SK-N-SH treated with all-trans-retinoic acid at 6 μM for 48 hours (cell line): ENCODE data around the gene PCLAF.
"Not testable (repeated sequence)": the region's sequence is repeated elsewhere in the genome, so short reads cannot be mapped to it uniquely, and the experiment has no call there.

ENCODE experiments used
- ATAC-seq: fragments of 200-7000 bp; cut with Tn5 transposase; 3 replicates; pipeline ENCODE4 v1.9.1; 2020; ENCODE audit warnings: mild to moderate bottlenecking, moderate library complexity
- ARNTL ChIP-seq: fragments of 450-650 bp; formaldehyde crosslinking; IDR thresholded peaks from 2 replicates; pipeline ENCODE4 v1.5.0; 2020; ENCODE audit warnings: low read depth, mild to moderate bottlenecking, moderate library complexity, borderline replicate concordance
- BACH2 ChIP-seq: fragments of 250-450 bp; sonication (Bioruptor Pico); IDR thresholded peaks from 2 replicates; pipeline ENCODE4 v1.9.0; 2021; ENCODE audit warnings: mild to moderate bottlenecking, borderline replicate concordance
- CREB5 ChIP-seq: fragments of 250-450 bp; sonication (Bioruptor Pico); IDR thresholded peaks from 2 replicates; pipeline ENCODE4 v1.5.1; 2020; ENCODE audit warnings: low read depth, mild to moderate bottlenecking, moderate library complexity
- CSDC2 ChIP-seq: fragments of 250-450 bp; sonication (Bioruptor Pico); IDR thresholded peaks from 2 replicates; pipeline ENCODE4 v1.5.0; 2020; ENCODE audit warnings: mild to moderate bottlenecking, moderate library complexity
- ESRRG ChIP-seq: fragments of 250-450 bp; sonication (Bioruptor Pico); IDR thresholded peaks from 2 replicates; pipeline ENCODE4 v1.6.1; 2021; ENCODE audit warnings: mild to moderate bottlenecking
- GLIS3 ChIP-seq: fragments of 250-450 bp; sonication (Bioruptor Pico); IDR thresholded peaks from 2 replicates; pipeline ENCODE4 v1.5.0; 2020; ENCODE audit warnings: mild to moderate bottlenecking, moderate library complexity
- ISL1 ChIP-seq: fragments of 250-450 bp; sonication (Bioruptor Pico); IDR thresholded peaks from 2 replicates; pipeline ENCODE4 v2.1.2; 2022; ENCODE audit warnings: mild to moderate bottlenecking, moderate library complexity
- OSR1 ChIP-seq: fragments of 250-450 bp; sonication (Bioruptor Pico); IDR thresholded peaks from 2 replicates; pipeline ENCODE4 v1.8.0; 2022; ENCODE audit warnings: moderate library complexity, mild to moderate bottlenecking, inconsistent platforms
- PPARA ChIP-seq: fragments of 250-450 bp; sonication (Bioruptor Pico); IDR thresholded peaks from 2 replicates; pipeline ENCODE4 v1.5.0; 2020; ENCODE audit warnings: mild to moderate bottlenecking, borderline replicate concordance
- RARB ChIP-seq: fragments of 250-450 bp; sonication (Bioruptor Pico); IDR thresholded peaks from 2 replicates; pipeline ENCODE4 v1.8.0; 2021; ENCODE audit warnings: mild to moderate bottlenecking, moderate library complexity
- SNAI2 ChIP-seq: fragments of 250-450 bp; sonication (Bioruptor Pico); IDR thresholded peaks from 2 replicates; pipeline ENCODE4 v1.5.0; 2020; ENCODE audit warnings: mild to moderate bottlenecking, moderate library complexity
- TCF4 ChIP-seq: fragments of 250-450 bp; sonication (Bioruptor Pico); IDR thresholded peaks from 2 replicates; pipeline ENCODE4 v1.8.0; 2021; ENCODE audit warnings: mild to moderate bottlenecking, moderate library complexity, borderline replicate concordance
- TOX ChIP-seq: fragments of 250-450 bp; sonication (Bioruptor Pico); IDR thresholded peaks from 2 replicates; pipeline ENCODE4 v1.8.0; 2021; ENCODE audit warnings: mild to moderate bottlenecking, moderate library complexity, borderline replicate concordance
- ZC3H10 ChIP-seq: fragments of 250-450 bp; sonication (Bioruptor Pico); IDR thresholded peaks from 2 replicates; pipeline ENCODE4 v1.5.1; 2021; ENCODE audit warnings: mild to moderate bottlenecking, moderate library complexity
- ZFP3 ChIP-seq: fragments of 250-450 bp; sonication (Bioruptor Pico); IDR thresholded peaks from 2 replicates; pipeline ENCODE4 v1.5.0; 2020; ENCODE audit warnings: mild to moderate bottlenecking, moderate library complexity
- ZFP30 ChIP-seq: fragments of 450-650 bp; formaldehyde crosslinking; IDR thresholded peaks from 2 replicates; pipeline ENCODE4 v1.5.0; 2022; ENCODE audit warnings: mild to moderate bottlenecking, moderate library complexity
- ZNF565 ChIP-seq: fragments of 450-650 bp; formaldehyde crosslinking; conservative IDR thresholded peaks from 2 replicates; pipeline ENCODE4 v1.5.0; 2020; ENCODE audit warnings: low read depth, mild to moderate bottlenecking, moderate library complexity
- ZNF70 ChIP-seq: fragments of 450-650 bp; formaldehyde crosslinking; IDR thresholded peaks from 2 replicates; pipeline ENCODE4 v1.5.0; 2020; ENCODE audit warnings: mild to moderate bottlenecking, moderate library complexity
- ZNF8 ChIP-seq: fragments of 450-650 bp; formaldehyde crosslinking; IDR thresholded peaks from 2 replicates; pipeline ENCODE4 v1.5.0; 2020; ENCODE audit warnings: mild to moderate bottlenecking, moderate library complexity
- TF ChIP-seq, protein P1 (sequence below): fragments of 250-450 bp; sonication (Bioruptor Pico); IDR thresholded peaks from 2 replicates; pipeline ENCODE4 v1.5.1; 2021; ENCODE audit warnings: mild to moderate bottlenecking, moderate library complexity
- TF ChIP-seq, protein P2 (sequence below): fragments of 250-450 bp; sonication (Bioruptor Pico); IDR thresholded peaks from 2 replicates; pipeline ENCODE4 v1.8.0; 2020; ENCODE audit warnings: mild to moderate bottlenecking, moderate library complexity, borderline replicate concordance
- TF ChIP-seq, protein P3 (sequence below): fragments of 250-450 bp; sonication (Bioruptor Pico); IDR thresholded peaks from 2 replicates; pipeline ENCODE4 v1.8.0; 2021; ENCODE audit warnings: low read depth, mild to moderate bottlenecking, moderate library complexity, borderline replicate concordance
- TF ChIP-seq, protein P4 (sequence below): fragments of 250-450 bp; sonication (Bioruptor Pico); IDR thresholded peaks from 2 replicates; pipeline ENCODE4 v1.5.0; 2020; ENCODE audit warnings: mild to moderate bottlenecking, moderate library complexity

Gene PCLAF

GRCh38 chr15:64396789-64397188, 15.5 kb upstream of the PCLAF start (continued):
- TF ChIP-seq ZFP30, result no peak
- TF ChIP-seq SNAI2, result no peak
- TF ChIP-seq CSDC2 (CRISPR knock-in tag), result no peak
- no peak for TF ChIP-seq RARB
- TF ChIP-seq, all 23 proteins: peak for 0

DNA sequence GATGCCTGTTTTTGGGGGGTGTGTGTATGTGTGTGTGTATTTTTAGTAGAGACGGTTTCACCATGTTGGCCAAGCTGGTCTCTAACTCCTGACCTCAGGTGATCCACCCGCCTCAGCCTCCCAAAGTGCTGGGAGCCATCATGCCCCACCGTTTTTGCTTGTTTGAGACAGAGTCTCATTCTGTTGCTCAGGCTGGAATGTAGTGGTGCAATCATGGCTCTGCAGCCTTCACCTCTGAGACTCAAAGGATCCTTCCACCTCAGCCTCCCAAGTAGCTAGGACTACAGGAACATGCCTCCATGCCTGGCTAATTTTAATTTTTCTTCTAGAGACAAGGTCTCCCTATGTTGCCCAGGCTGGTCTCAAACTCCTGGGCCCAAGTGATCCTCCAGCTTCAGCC, 11.2 kb upstream of the PCLAF start:
- ATAC-seq, result not testable (repeated sequence)

DNA sequence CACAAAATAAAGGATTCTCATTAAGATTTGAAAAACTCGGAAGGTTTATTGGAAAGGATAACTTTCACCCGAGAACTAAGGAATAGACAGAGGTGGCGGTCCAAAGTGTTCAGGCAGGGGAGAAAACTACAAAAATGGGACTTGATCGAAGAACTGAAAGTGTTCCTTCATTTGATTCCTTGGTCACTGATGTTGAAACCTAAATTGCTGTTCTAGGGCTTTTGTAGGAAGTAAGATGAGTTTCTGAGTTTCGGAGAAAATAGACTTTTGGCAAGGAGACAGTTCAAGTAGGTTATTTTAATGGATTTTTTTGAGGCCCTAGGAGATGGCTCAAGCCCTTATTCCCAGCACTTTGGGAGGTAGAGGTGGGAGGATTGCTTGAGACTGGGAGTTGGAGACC, 7.8 kb upstream of the PCLAF start:
- no peak for ATAC-seq
- TF ChIP-seq ZNF70, result no peak
- TF ChIP-seq, protein P1, sequence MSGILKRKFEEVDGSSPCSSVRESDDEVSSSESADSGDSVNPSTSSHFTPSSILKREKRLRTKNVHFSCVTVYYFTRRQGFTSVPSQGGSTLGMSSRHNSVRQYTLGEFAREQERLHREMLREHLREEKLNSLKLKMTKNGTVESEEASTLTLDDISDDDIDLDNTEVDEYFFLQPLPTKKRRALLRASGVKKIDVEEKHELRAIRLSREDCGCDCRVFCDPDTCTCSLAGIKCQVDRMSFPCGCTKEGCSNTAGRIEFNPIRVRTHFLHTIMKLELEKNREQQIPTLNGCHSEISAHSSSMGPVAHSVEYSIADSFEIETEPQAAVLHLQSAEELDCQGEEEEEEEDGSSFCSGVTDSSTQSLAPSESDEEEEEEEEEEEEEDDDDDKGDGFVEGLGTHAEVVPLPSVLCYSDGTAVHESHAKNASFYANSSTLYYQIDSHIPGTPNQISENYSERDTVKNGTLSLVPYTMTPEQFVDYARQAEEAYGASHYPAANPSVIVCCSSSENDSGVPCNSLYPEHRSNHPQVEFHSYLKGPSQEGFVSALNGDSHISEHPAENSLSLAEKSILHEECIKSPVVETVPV (CRISPR knock-in tag), result no peak
- no peak for TF ChIP-seq ISL1
- TF ChIP-seq CSDC2 (CRISPR knock-in tag), result no peak
- TF ChIP-seq, protein P2, sequence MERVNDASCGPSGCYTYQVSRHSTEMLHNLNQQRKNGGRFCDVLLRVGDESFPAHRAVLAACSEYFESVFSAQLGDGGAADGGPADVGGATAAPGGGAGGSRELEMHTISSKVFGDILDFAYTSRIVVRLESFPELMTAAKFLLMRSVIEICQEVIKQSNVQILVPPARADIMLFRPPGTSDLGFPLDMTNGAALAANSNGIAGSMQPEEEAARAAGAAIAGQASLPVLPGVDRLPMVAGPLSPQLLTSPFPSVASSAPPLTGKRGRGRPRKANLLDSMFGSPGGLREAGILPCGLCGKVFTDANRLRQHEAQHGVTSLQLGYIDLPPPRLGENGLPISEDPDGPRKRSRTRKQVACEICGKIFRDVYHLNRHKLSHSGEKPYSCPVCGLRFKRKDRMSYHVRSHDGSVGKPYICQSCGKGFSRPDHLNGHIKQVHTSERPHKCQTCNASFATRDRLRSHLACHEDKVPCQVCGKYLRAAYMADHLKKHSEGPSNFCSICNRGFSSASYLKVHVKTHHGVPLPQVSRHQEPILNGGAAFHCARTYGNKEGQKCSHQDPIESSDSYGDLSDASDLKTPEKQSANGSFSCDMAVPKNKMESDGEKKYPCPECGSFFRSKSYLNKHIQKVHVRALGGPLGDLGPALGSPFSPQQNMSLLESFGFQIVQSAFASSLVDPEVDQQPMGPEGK, result no peak
- TF ChIP-seq ESRRG (CRISPR knock-in tag), result no peak

DNA sequence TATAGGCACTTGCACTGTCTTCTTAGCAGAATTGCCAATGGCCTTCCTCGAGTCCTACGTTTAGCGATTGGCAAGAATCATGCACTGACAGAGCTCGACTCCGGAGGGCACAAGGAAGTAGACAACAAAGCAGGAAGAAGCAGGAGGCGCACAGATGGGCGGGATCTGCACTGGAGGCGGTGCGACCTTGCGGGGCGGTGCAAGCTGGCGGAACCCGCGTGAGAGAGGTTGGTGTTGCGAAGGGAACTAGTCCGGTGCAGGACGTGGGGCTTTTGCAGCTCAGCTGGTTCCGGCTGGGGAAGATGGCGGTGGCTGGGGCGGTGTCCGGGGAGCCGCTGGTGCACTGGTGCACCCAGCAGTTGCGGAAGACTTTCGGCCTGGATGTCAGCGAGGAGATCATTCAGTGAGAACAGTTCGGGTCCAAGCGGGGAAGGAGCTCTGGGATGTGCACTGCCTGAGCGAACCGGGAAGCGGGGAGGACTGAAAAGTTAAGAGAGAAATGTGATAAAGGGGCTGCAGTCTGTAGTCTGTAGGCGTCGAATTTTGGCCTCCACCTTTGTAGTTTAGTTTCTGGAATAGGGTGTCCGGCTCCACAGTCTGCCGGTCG, 6.4 kb upstream of the PCLAF start, which contains the start of gene TRIP4:
Gene TRIP4 (plus strand): TSS at position 275 of the 607 bp plus-strand sequence. CDS start 28 bp downstream, at position 303.
- TF ChIP-seq PPARA (CRISPR knock-in tag) (no peak), ESRRG (CRISPR knock-in tag) (no peak), ZNF8 (CRISPR knock-in tag) (no peak), OSR1 (CRISPR knock-in tag) (no peak), ZFP30 (peak; percentile 23; the same call in 1 of the 2 replicates), CSDC2 (CRISPR knock-in tag) (no peak), CREB5 (CRISPR knock-in tag) (no peak), ARNTL (no peak), ZNF70 (no peak), ZFP3 (CRISPR knock-in tag) (peak; percentile 68), RARB (no peak), SNAI2 (no peak), ZC3H10 (CRISPR knock-in tag) (no peak), ZNF565 (CRISPR knock-in tag) (0 out of 2 replicates have a peak, but pooled peaks have one; percentile 12), GLIS3 (CRISPR knock-in tag) (no peak), TCF4 (CRISPR knock-in tag) (0 out of 2 replicates have a peak, but pooled peaks have one; percentile 41), BACH2 (CRISPR knock-in tag) (no peak), TOX (CRISPR knock-in tag) (no peak), ISL1 (no peak)
- TF ChIP-seq, protein P2, result no peak
- TF ChIP-seq, protein P3, sequence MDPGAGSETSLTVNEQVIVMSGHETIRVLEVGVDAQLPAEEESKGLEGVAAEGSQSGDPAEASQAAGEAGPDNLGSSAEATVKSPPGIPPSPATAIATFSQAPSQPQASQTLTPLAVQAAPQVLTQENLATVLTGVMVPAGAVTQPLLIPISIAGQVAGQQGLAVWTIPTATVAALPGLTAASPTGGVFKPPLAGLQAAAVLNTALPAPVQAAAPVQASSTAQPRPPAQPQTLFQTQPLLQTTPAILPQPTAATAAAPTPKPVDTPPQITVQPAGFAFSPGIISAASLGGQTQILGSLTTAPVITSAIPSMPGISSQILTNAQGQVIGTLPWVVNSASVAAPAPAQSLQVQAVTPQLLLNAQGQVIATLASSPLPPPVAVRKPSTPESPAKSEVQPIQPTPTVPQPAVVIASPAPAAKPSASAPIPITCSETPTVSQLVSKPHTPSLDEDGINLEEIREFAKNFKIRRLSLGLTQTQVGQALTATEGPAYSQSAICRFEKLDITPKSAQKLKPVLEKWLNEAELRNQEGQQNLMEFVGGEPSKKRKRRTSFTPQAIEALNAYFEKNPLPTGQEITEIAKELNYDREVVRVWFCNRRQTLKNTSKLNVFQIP (CRISPR knock-in tag), result no peak
- TF ChIP-seq, protein P1 (CRISPR knock-in tag), result no peak
- TF ChIP-seq, protein P4, sequence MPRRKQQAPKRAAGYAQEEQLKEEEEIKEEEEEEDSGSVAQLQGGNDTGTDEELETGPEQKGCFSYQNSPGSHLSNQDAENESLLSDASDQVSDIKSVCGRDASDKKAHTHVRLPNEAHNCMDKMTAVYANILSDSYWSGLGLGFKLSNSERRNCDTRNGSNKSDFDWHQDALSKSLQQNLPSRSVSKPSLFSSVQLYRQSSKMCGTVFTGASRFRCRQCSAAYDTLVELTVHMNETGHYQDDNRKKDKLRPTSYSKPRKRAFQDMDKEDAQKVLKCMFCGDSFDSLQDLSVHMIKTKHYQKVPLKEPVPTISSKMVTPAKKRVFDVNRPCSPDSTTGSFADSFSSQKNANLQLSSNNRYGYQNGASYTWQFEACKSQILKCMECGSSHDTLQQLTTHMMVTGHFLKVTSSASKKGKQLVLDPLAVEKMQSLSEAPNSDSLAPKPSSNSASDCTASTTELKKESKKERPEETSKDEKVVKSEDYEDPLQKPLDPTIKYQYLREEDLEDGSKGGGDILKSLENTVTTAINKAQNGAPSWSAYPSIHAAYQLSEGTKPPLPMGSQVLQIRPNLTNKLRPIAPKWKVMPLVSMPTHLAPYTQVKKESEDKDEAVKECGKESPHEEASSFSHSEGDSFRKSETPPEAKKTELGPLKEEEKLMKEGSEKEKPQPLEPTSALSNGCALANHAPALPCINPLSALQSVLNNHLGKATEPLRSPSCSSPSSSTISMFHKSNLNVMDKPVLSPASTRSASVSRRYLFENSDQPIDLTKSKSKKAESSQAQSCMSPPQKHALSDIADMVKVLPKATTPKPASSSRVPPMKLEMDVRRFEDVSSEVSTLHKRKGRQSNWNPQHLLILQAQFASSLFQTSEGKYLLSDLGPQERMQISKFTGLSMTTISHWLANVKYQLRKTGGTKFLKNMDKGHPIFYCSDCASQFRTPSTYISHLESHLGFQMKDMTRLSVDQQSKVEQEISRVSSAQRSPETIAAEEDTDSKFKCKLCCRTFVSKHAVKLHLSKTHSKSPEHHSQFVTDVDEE (CRISPR knock-in tag), result peak; percentile 78

More for the DNA sequence above, 6.4 kb upstream of the PCLAF start, which contains the start of gene TRIP4:
- ATAC-seq, result peak; percentile 100
